HG03139 (cell line): Measurements from ENCODE around the gene KRTAP29-1.

ENCODE experiments used
- ATAC-seq: cut with Tn5 transposase; IDR thresholded peaks from one replicate; pipeline ENCODE4 v1.9.1; 2021; ENCODE audit not compliant: unreplicated experiment

The KRTAP29-1 gene

GRCh38 chr17:41328207-41328606, 25.6 kb upstream of the KRTAP29-1 start:
- no peak for ATAC-seq

GRCh38 chr17:41327411-41328120, 24.9 kb upstream of the KRTAP29-1 start:
- ATAC-seq, result no peak

- ATAC-seq, result no peak
Observed at GRCh38 chr17:41326173-41327145, 23.8 kb upstream of the KRTAP29-1 start.

GRCh38 chr17:41325611-41326010, 23.0 kb upstream of the KRTAP29-1 start:
- no peak for ATAC-seq

GRCh38 chr17:41325126-41325525, 22.5 kb upstream of the KRTAP29-1 start:
- no peak for ATAC-seq

- no peak for ATAC-seq
Observed at GRCh38 chr17:41324180-41325075, 21.8 kb upstream of the KRTAP29-1 start.

GRCh38 chr17:41322903-41323895, 20.5 kb upstream of the KRTAP29-1 start:
- no peak for ATAC-seq

GRCh38 chr17:41322094-41322902, 19.6 kb upstream of the KRTAP29-1 start:
- ATAC-seq, result no peak

GRCh38 chr17:41318231-41318630, 15.6 kb upstream of the KRTAP29-1 start:
- ATAC-seq, result no peak

- ATAC-seq, result no peak
Observed at GRCh38 chr17:41315814-41316445, 13.3 kb upstream of the KRTAP29-1 start.

GRCh38 chr17:41315204-41315794, 12.6 kb upstream of the KRTAP29-1 start, which contains the start of gene KRTAP17-1:
TSS of gene KRTAP17-1 (minus strand) at chr17:41315710. CDS start at chr17:41315650, 60 bp downstream.
- ATAC-seq, result no peak

- no peak for ATAC-seq
Observed at GRCh38 chr17:41311111-41311510, 8.5 kb upstream of the KRTAP29-1 start.

GRCh38 chr17:41308918-41309359, 6.3 kb upstream of the KRTAP29-1 start, which contains the start of gene KRTAP16-1:
TSS of gene KRTAP16-1 (minus strand) at chr17:41309309. CDS start at chr17:41309253, 56 bp downstream.
- ATAC-seq, result no peak

GRCh38 chr17:41308251-41308917, 5.7 kb upstream of the KRTAP29-1 start:
- ATAC-seq, result no peak

- no peak for ATAC-seq
Observed at GRCh38 chr17:41307647-41308046, 5.0 kb upstream of the KRTAP29-1 start.

- ATAC-seq, result no peak
Observed at GRCh38 chr17:41304091-41304490, 1.4 kb upstream of the KRTAP29-1 start.

- no peak for ATAC-seq
Observed at GRCh38 chr17:41302981-41303380, 330 bp upstream of the KRTAP29-1 start.
